IMR-90 (cell line): ENCODE data around the gene UBE2QL1. TPM values are rescaled to one million over a fixed set of nuclear protein-coding genes. Genes with fewer than 3 reads are reported as not detected.

Experiments used
- ATAC-seq: fragments of 200-7000 bp; cut with Tn5 transposase; 2 replicates; pipeline ENCODE4 v1.9.1; 2020; ENCODE audit warnings: low read depth, mild to moderate bottlenecking, moderate library complexity
- BruUV-seq: library from RNA; stranded (reverse); fragments of 400-500 nt; replicated peaks from 2 replicates; lab custom pipeline; 2021; lab: Mats Ljungman, UMichigan
- CTCF ChIA-PET: fragments of 300-600 bp; formaldehyde crosslinking; extraction: SDS; loops from one replicate; lab custom pipeline; 2021; ENCODE audit warnings: antibody characterized with exemption; lab: Yijun Ruan, JAX
- POLR2A ChIA-PET: fragments of 300-600 bp; sonication (Branson Sonifier 250); formaldehyde crosslinking; loops from one replicate; lab custom pipeline; 2022; ENCODE audit warnings: antibody characterized with exemption; ENCODE audit not compliant: unreplicated experiment; lab: Charles Lee
- DNase-seq: peaks from one replicate; pipeline ENCODE4 v3.0.0; 2013
- H2AFZ ChIP-seq: replicated peaks from 2 replicates; pipeline ENCODE3; 2013; ENCODE audit warnings: low read length, mild to moderate bottlenecking; ENCODE audit not compliant: poor library complexity
- H2AK5ac ChIP-seq: 2 replicates; pipeline ENCODE4 v1.6.1; 2013; ENCODE audit warnings: low read depth, low read length, inconsistent platforms
- H2AK9ac ChIP-seq: replicated peaks from 2 replicates; pipeline ENCODE3; 2013; ENCODE audit warnings: mild to moderate bottlenecking, low read depth, low read length, moderate library complexity; ENCODE audit not compliant: poor library complexity
- H2BK120ac ChIP-seq: 2 replicates; pipeline ENCODE4 v1.6.1; 2013; ENCODE audit warnings: low read depth, low read length, inconsistent platforms
- H2BK15ac ChIP-seq: 3 replicates; pipeline ENCODE4 v1.6.1; 2013; ENCODE audit warnings: low read depth, low read length, inconsistent platforms
- H2BK20ac ChIP-seq: 2 replicates; pipeline ENCODE4 v1.6.1; 2013; ENCODE audit warnings: low read depth, mild to moderate bottlenecking, inconsistent platforms, low read length, moderate library complexity
- H2BK5ac ChIP-seq: 2 replicates; pipeline ENCODE4 v1.6.1; 2013; ENCODE audit warnings: mild to moderate bottlenecking, low read depth, low read length, inconsistent platforms; ENCODE audit not compliant: poor library complexity, severe bottlenecking
- H3K14ac ChIP-seq: replicated peaks from 2 replicates; pipeline ENCODE4 v1.6.1; 2013; ENCODE audit warnings: low read depth, low read length, inconsistent platforms
- H3K18ac ChIP-seq: 2 replicates; pipeline ENCODE4 v1.6.1; 2013; ENCODE audit warnings: low read depth, low read length, control low read depth
- H3K23ac ChIP-seq: 2 replicates; pipeline ENCODE4 v1.6.1; 2013; ENCODE audit warnings: low read depth, low read length, inconsistent platforms
- H3K27ac ChIP-seq: 2 replicates; pipeline ENCODE4 v1.5.1; 2013; ENCODE audit warnings: mild to moderate bottlenecking, control low read depth, low read length; ENCODE audit not compliant: insufficient read depth
- H3K27me3 ChIP-seq: 2 replicates; pipeline ENCODE4 v1.6.1; 2013; ENCODE audit warnings: low read length; ENCODE audit not compliant: control insufficient read depth, insufficient read depth
- H3K36me3 ChIP-seq: 2 replicates; pipeline ENCODE4 v1.6.1; 2013; ENCODE audit warnings: low read length, mixed read lengths; ENCODE audit not compliant: control insufficient read depth, insufficient read depth
- H3K4ac ChIP-seq: 2 replicates; pipeline ENCODE4 v1.6.1; 2013; ENCODE audit warnings: low read depth, low read length, inconsistent platforms
- H3K4me1 ChIP-seq: 2 replicates; pipeline ENCODE4 v1.6.1; 2013; ENCODE audit warnings: low read length, mixed read lengths; ENCODE audit not compliant: control insufficient read depth, insufficient read depth
- H3K4me2 ChIP-seq: 2 replicates; pipeline ENCODE4 v1.6.1; 2013; ENCODE audit warnings: low read depth, mild to moderate bottlenecking, control low read depth, low read length, moderate library complexity
- H3K4me3 ChIP-seq: 2 replicates; pipeline ENCODE4 v1.5.1; 2013; ENCODE audit warnings: low read depth, mild to moderate bottlenecking, control low read depth, low read length, moderate library complexity; ENCODE audit not compliant: insufficient read depth
- H3K56ac ChIP-seq: 2 replicates; pipeline ENCODE4 v1.6.1; 2013; ENCODE audit warnings: low read length, inconsistent platforms; ENCODE audit not compliant: insufficient read depth; ENCODE audit errors: extremely low read depth
- H3K79me1 ChIP-seq, 2 experiments: 2 replicates each; pipeline ENCODE4 v1.6.1; 2013; ENCODE audit warnings: low read length in 2 of 2, inconsistent platforms in 1 of 2, low read depth in 1 of 2
- H3K9ac ChIP-seq: 2 replicates; pipeline ENCODE4 v1.6.1; 2013; ENCODE audit warnings: low read depth, low read length, control low read depth
- H3K9me1 ChIP-seq: 2 replicates; pipeline ENCODE4 v1.6.1; 2013; ENCODE audit warnings: low read length, inconsistent platforms; ENCODE audit not compliant: insufficient read depth
- H3K9me3 ChIP-seq: 2 replicates; pipeline ENCODE4 v1.6.1; 2013; ENCODE audit warnings: low read length; ENCODE audit not compliant: control insufficient read depth, insufficient read depth
- H4K20me1 ChIP-seq: 2 replicates; pipeline ENCODE4 v1.6.1; 2013; ENCODE audit warnings: low read length, inconsistent platforms; ENCODE audit not compliant: insufficient read depth
- H4K5ac ChIP-seq: 2 replicates; pipeline ENCODE4 v1.6.1; 2013; ENCODE audit warnings: mild to moderate bottlenecking, low read depth, low read length, control low read depth
- H4K8ac ChIP-seq, 2 experiments: 2 replicates each; pipeline ENCODE4 v1.6.1; 2013; ENCODE audit warnings: low read depth in 2 of 2, low read length in 2 of 2, control low read depth in 1 of 2, inconsistent platforms in 1 of 2
- H4K91ac ChIP-seq: 2 replicates; pipeline ENCODE4 v1.6.1; 2013; ENCODE audit warnings: low read depth, low read length, inconsistent platforms; ENCODE audit not compliant: insufficient read depth
- BHLHE40 ChIP-seq: fragments of 150-350 bp; IDR thresholded peaks from 2 replicates; pipeline ENCODE4 v1.6.1; 2016; ENCODE audit warnings: mild to moderate bottlenecking, low read depth, low read length
- CEBPB ChIP-seq: IDR thresholded peaks from 2 replicates; pipeline ENCODE4 v1.6.1; 2012; ENCODE audit warnings: low read depth, low read length, improper control_type of control experiment
- CHD1 ChIP-seq: IDR thresholded peaks from 2 replicates; pipeline ENCODE4 v1.6.1; 2012; ENCODE audit warnings: low read depth, low read length, improper control_type of control experiment
- ELK1 ChIP-seq: fragments of 150-350 bp; IDR thresholded peaks from 2 replicates; pipeline ENCODE4 v1.6.1; 2016; ENCODE audit warnings: low read depth, mild to moderate bottlenecking, low read length, moderate library complexity, borderline replicate concordance
- MAFK ChIP-seq: IDR thresholded peaks from 2 replicates; pipeline ENCODE4 v1.6.1; 2012; ENCODE audit warnings: low read depth, low read length, improper control_type of control experiment
- MAZ ChIP-seq: IDR thresholded peaks from 2 replicates; pipeline ENCODE4 v1.6.1; 2012; ENCODE audit warnings: low read depth, mild to moderate bottlenecking, low read length, improper control_type of control experiment, moderate library complexity, borderline replicate concordance
- MXI1 ChIP-seq: IDR thresholded peaks from 2 replicates; pipeline ENCODE4 v1.6.1; 2012; ENCODE audit warnings: low read depth, mild to moderate bottlenecking, low read length, moderate library complexity, borderline replicate concordance
- NFE2L2 ChIP-seq: fragments of 150-350 bp; IDR thresholded peaks from 2 replicates; pipeline ENCODE4 v1.6.1; 2016; ENCODE audit warnings: low read depth, mild to moderate bottlenecking, low read length
- POLR2A ChIP-seq: IDR thresholded peaks from 2 replicates; pipeline ENCODE4 v1.6.1; 2012; ENCODE audit warnings: mild to moderate bottlenecking, low read depth, low read length
- RAD21 ChIP-seq: IDR thresholded peaks from 2 replicates; pipeline ENCODE4 v1.6.1; 2012; ENCODE audit warnings: low read length, improper control_type of control experiment
- RCOR1 ChIP-seq: IDR thresholded peaks from 2 replicates; pipeline ENCODE4 v1.6.1; 2012; ENCODE audit warnings: mild to moderate bottlenecking, low read length, improper control_type of control experiment; ENCODE audit not compliant: insufficient replicate concordance
- RFX5 ChIP-seq: IDR thresholded peaks from 2 replicates; pipeline ENCODE4 v1.8.0; 2012; ENCODE audit warnings: low read depth, mild to moderate bottlenecking, low read length, moderate library complexity
- SMC3 ChIP-seq: fragments of 150-350 bp; IDR thresholded peaks from 2 replicates; pipeline ENCODE4 v1.6.1; 2016; ENCODE audit warnings: low read depth, mild to moderate bottlenecking, antibody characterized with exemption, low read length, moderate library complexity
- USF2 ChIP-seq: fragments of 150-350 bp; IDR thresholded peaks from 2 replicates; pipeline ENCODE4 v1.6.1; 2017; ENCODE audit warnings: mild to moderate bottlenecking, antibody characterized with exemption, low read length, low read depth
- WGBS, 2 experiments: methylation state at CpG; one replicate each; pipeline versions ENCODE4 v1.1.5 to v1.1.7; 2013; ENCODE audit warnings: missing lambda C conversion rate in 2 of 2; ENCODE audit not compliant: insufficient read length in 1 of 2; ENCODE audit errors: extremely low coverage in 2 of 2; 5-methylcytosine and 5-hydroxymethylcytosine counted together
- dilution Hi-C: fragments of 300-500 bp; cut with HindIII; formaldehyde crosslinking; loops from one replicate; pipeline ENCODE4 v1.14.3; 2018; ENCODE audit warnings: low sequenced_read_pairs; ENCODE audit not compliant: unreplicated experiment
- in situ Hi-C: fragments of 300-500 bp; cut with MboI; formaldehyde crosslinking; loops from 3 replicates; pipeline ENCODE4 v1.14.3; 2019; ENCODE audit warnings: low sequenced_read_pairs, inconsistent platforms, mixed read lengths
- intact Hi-C: fragments of 100-400 bp; cut with micrococcal nuclease; formaldehyde crosslinking; loops from 2 replicates; pipeline ENCODE4 v1.10.0; 2022
- polyA plus RNA-seq, 3 experiments: library from polyadenylated mRNA; depleted of rRNA; stranded (reverse); fragments of >200 nt; gene quantifications; 2 replicates each; pipeline ENCODE4 v1.2.3, GENCODE V29; 2012; ENCODE audit warnings: low replicate concordance in 1 of 3
- total RNA-seq: library from RNA; depleted of rRNA; stranded (reverse); fragments of >200 nt; gene quantifications from 2 replicates; pipeline ENCODE4 v1.2.3, GENCODE V29; 2012
- TF ChIP-seq, protein P1 (sequence below): conservative IDR thresholded peaks from 2 replicates; pipeline ENCODE4 v1.5.1; 2012; ENCODE audit warnings: mild to moderate bottlenecking, low read depth, low read length, improper control_type of control experiment

UBE2QL1 gene
- total and polyA plus RNA-seq, 2 of the 4 experiments (the other 2 are of a cell fraction), result not detected

DNA sequence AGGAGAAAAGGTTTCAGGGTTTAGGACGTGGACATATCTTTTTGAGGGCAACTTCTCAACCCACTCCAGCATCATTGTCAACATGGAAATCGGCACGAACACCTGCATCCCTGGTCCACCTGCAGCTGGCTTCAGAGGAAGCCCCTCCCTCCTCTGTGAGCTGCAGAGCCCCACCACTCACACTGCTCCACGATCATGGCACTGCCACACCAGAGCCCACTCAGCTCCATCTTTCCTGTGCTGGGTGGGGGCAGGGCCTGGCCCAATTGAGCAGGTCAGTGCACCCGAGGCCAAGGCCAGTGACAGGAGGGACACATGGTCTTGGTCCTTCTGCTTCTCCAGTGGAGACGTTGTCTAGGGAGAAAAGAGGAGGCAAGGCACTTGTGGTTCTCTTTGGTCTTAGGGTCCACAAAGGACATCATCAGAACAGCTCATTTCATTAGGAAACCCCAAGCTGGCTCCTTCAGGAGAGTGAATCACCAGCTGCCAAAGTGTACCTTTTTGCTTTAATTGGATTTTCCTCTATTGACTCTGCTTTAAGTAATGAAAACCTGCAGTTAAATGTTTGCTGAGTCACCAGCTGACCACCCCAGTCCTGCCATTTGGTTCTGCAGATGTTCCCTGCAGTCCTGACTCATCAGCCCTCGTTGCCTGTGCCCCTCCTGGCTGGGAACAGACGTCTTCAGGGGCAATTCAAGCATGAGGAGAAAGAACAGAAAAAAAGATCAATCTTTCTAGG, 56.2 kb downstream of the UBE2QL1 start:
- no peak overlapping the region for H3K27ac ChIP-seq
- H2BK20ac ChIP-seq, result no peak overlapping the region
- no CpG with 5 or more reads among the region's 8 CpGs for WGBS, 2 experiments
- ATAC-seq (no peak), DNase-seq (peak; percentile 15)
- dilution Hi-C loops (no loop called here), in situ Hi-C loops (no loop called here), intact Hi-C loops (no loop called here)
- no peaks in the 10 kb centered on the region for H3K79me1 ChIP-seq
- H2BK15ac ChIP-seq, result no peak overlapping the region
- H2AK5ac ChIP-seq, result no peak overlapping the region
- H3K18ac ChIP-seq, result no peak overlapping the region
- H3K27me3 ChIP-seq, result no peaks in the 10 kb centered on the region
- BruUV-seq, result no TSS peak
- no peak overlapping the region for H3K23ac ChIP-seq
- no peaks in the 10 kb centered on the region for H4K20me1 ChIP-seq
- H2AK9ac ChIP-seq, result no peak overlapping the region
- no peak overlapping the region for H3K4ac ChIP-seq
- no peak overlapping the region for H3K4me3 ChIP-seq
- H4K91ac ChIP-seq, result no peak overlapping the region
- H2AFZ ChIP-seq, result no peak overlapping the region
- H4K8ac ChIP-seq, result no peak overlapping the region
- H2BK120ac ChIP-seq, result no peak overlapping the region
- TF ChIP-seq MAFK, result no peak
- no peak for TF ChIP-seq USF2
- no peak for TF ChIP-seq ELK1
- no peak for TF ChIP-seq POLR2A
- TF ChIP-seq SMC3, result no peak
- TF ChIP-seq BHLHE40, result no peak
- no peak for TF ChIP-seq RAD21
- no peak for TF ChIP-seq RFX5
- TF ChIP-seq MXI1, result no peak
- TF ChIP-seq MAZ, result no peak
- TF ChIP-seq CHD1, result no peak
- no peak for TF ChIP-seq RCOR1
- no peak for TF ChIP-seq NFE2L2
- TF ChIP-seq, protein P1, sequence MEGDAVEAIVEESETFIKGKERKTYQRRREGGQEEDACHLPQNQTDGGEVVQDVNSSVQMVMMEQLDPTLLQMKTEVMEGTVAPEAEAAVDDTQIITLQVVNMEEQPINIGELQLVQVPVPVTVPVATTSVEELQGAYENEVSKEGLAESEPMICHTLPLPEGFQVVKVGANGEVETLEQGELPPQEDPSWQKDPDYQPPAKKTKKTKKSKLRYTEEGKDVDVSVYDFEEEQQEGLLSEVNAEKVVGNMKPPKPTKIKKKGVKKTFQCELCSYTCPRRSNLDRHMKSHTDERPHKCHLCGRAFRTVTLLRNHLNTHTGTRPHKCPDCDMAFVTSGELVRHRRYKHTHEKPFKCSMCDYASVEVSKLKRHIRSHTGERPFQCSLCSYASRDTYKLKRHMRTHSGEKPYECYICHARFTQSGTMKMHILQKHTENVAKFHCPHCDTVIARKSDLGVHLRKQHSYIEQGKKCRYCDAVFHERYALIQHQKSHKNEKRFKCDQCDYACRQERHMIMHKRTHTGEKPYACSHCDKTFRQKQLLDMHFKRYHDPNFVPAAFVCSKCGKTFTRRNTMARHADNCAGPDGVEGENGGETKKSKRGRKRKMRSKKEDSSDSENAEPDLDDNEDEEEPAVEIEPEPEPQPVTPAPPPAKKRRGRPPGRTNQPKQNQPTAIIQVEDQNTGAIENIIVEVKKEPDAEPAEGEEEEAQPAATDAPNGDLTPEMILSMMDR, result no peak
- TF ChIP-seq CEBPB, result no peak
- POLR2A ChIA-PET, result no interaction called here
- peaks cover 2% of the 10 kb centered on the region; the same call in 1 of the 2 replicates for H3K9me3 ChIP-seq
- H3K4me1 ChIP-seq, result no peaks in the 10 kb centered on the region
- no peak overlapping the region for H3K9ac ChIP-seq
- no peak overlapping the region for H3K56ac ChIP-seq
- no peaks in the 10 kb centered on the region for H3K9me1 ChIP-seq
- no peaks in the 10 kb centered on the region for H3K36me3 ChIP-seq
- H3K4me2 ChIP-seq, result no peak overlapping the region
- no peak overlapping the region for H3K14ac ChIP-seq
- no peak overlapping the region for H2BK5ac ChIP-seq
- no peak overlapping the region for H4K5ac ChIP-seq
- CTCF ChIA-PET, result no interaction called here
